ENCODE measurements around the gene DCC. TPM values are rescaled to one million over a fixed set of nuclear protein-coding genes. Genes with fewer than 3 reads are reported as not detected.

Gene DCC
- total and polyA plus RNA-seq, 9 of the 15 experiments (the other 6 are each of a cell fraction or from before 2014, with no cell fraction given), result not detected

DNA sequence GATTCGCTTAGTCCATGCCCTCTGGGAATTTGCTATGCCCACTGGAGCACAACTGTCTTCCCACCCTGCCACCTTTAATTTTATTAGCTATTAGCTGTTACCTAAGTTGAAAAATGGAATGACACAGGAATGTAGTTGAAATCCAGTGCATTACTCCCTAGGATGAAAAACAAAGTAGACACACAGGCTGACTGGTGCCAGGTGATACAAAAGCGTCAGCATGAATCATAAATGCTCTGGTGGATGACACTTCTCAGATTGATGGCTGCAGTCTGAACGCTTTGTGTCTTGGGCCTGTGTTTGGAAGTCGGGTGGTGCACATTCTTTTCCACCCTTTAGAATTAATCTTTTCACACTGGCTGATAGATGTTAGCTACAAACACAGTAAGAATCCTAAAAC is 802.0 kb downstream of the DCC start:
- WGBS (ENCODE audit: insufficient coverage, low coverage, missing lambda C conversion rate), result 0% methylated on average over 3 of the region's 4 CpGs
- H3K4me3 ChIP-seq, result no peak overlapping the region
- no peaks in the 10 kb centered on the region for H3K9me3 ChIP-seq (replicated peaks; ENCODE audit: control insufficient read depth, insufficient read depth, low read depth, low read length)
- H3K27ac ChIP-seq (ENCODE audit: extremely low read depth, low read depth, low read length), result no peak overlapping the region
- no peak overlapping the region for H3K4me2 ChIP-seq (ENCODE audit: insufficient read depth, low read length)
- no peak overlapping the region for H3K9ac ChIP-seq (ENCODE audit: insufficient read depth in 1 of 2, low read depth in 2 of 2, low read length in 2 of 2)
- no peaks in the 10 kb centered on the region for H3K27me3 ChIP-seq (ENCODE audit: control insufficient read depth in 2 of 2, insufficient read depth in 2 of 2, low read length in 2 of 2)
- H3K79me2 ChIP-seq (ENCODE audit: control insufficient read depth, insufficient read depth, low read length), result no peaks in the 10 kb centered on the region
- in situ Hi-C loops (cut with MboI) (no loop called here), intact Hi-C loops (cut with micrococcal nuclease) (no loop called here)
- TF ChIP-seq, protein P1, sequence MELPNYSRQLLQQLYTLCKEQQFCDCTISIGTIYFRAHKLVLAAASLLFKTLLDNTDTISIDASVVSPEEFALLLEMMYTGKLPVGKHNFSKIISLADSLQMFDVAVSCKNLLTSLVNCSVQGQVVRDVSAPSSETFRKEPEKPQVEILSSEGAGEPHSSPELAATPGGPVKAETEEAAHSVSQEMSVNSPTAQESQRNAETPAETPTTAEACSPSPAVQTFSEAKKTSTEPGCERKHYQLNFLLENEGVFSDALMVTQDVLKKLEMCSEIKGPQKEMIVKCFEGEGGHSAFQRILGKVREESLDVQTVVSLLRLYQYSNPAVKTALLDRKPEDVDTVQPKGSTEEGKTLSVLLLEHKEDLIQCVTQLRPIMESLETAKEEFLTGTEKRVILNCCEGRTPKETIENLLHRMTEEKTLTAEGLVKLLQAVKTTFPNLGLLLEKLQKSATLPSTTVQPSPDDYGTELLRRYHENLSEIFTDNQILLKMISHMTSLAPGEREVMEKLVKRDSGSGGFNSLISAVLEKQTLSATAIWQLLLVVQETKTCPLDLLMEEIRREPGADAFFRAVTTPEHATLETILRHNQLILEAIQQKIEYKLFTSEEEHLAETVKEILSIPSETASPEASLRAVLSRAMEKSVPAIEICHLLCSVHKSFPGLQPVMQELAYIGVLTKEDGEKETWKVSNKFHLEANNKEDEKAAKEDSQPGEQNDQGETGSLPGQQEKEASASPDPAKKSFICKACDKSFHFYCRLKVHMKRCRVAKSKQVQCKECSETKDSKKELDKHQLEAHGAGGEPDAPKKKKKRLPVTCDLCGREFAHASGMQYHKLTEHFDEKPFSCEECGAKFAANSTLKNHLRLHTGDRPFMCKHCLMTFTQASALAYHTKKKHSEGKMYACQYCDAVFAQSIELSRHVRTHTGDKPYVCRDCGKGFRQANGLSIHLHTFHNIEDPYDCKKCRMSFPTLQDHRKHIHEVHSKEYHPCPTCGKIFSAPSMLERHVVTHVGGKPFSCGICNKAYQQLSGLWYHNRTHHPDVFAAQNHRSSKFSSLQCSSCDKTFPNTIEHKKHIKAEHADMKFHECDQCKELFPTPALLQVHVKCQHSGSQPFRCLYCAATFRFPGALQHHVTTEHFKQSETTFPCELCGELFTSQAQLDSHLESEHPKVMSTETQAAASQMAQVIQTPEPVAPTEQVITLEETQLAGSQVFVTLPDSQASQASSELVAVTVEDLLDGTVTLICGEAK (IDR thresholded peaks at IDR 0.05), result no peak
- TF ChIP-seq, protein P1 (CRISPR knock-in tag; IDR thresholded peaks at IDR 0.05), result no peak
- TF ChIP-seq, protein P2, sequence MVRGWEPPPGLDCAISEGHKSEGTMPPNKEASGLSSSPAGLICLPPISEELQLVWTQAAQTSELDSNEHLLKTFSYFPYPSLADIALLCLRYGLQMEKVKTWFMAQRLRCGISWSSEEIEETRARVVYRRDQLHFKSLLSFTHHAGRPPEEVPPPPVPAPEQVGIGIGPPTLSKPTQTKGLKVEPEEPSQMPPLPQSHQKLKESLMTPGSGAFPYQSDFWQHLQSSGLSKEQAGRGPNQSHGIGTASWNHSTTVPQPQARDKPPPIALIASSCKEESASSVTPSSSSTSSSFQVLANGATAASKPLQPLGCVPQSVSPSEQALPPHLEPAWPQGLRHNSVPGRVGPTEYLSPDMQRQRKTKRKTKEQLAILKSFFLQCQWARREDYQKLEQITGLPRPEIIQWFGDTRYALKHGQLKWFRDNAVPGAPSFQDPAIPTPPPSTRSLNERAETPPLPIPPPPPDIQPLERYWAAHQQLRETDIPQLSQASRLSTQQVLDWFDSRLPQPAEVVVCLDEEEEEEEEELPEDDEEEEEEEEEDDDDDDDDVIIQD (CRISPR knock-in tag; IDR thresholded peaks at IDR 0.05), result no peak
- TF ChIP-seq, protein P3, sequence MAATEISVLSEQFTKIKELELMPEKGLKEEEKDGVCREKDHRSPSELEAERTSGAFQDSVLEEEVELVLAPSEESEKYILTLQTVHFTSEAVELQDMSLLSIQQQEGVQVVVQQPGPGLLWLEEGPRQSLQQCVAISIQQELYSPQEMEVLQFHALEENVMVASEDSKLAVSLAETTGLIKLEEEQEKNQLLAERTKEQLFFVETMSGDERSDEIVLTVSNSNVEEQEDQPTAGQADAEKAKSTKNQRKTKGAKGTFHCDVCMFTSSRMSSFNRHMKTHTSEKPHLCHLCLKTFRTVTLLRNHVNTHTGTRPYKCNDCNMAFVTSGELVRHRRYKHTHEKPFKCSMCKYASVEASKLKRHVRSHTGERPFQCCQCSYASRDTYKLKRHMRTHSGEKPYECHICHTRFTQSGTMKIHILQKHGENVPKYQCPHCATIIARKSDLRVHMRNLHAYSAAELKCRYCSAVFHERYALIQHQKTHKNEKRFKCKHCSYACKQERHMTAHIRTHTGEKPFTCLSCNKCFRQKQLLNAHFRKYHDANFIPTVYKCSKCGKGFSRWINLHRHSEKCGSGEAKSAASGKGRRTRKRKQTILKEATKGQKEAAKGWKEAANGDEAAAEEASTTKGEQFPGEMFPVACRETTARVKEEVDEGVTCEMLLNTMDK (IDR thresholded peaks at IDR 0.05; ENCODE audit: borderline replicate concordance, insufficient read depth, low read depth, low read length, poor library complexity, severe bottlenecking), result no peak
- H3K4me1 ChIP-seq (replicated peaks in 1 of 2; ENCODE audit: control insufficient read depth in 2 of 2, insufficient read depth in 2 of 2, low read length in 2 of 2), result no peaks in the 10 kb centered on the region
- FAIRE-seq, result no peak
- ChIA-PET CTCF (ENCODE audit: low intra/inter-chr PET ratio) (no interaction called here), POLR2A (no interaction called here)
- no peaks in the 10 kb centered on the region for H3K9me1 ChIP-seq (ENCODE audit: control insufficient read depth, insufficient read depth, low read length)
- no peaks in the 10 kb centered on the region for H4K20me1 ChIP-seq (replicated peaks; ENCODE audit: control insufficient read depth, insufficient read depth, low read length)
- DNase-seq (ENCODE audit: extremely low read depth in 1 of 4, low spot score in 3 of 4), result no peak
- BruUV-seq (replicated peaks), result no TSS peak
- H3K36me3 ChIP-seq (ENCODE audit: control insufficient read depth, insufficient read depth, low read length), result no peaks in the 10 kb centered on the region
- no peak for ATAC-seq
- H2AFZ ChIP-seq (ENCODE audit: low read depth, low read length), result no peak overlapping the region

Data from K562 (cell line).